Colonic mucosa (tissue), 4 donors: ENCODE results near the gene CHM. TPM values are rescaled to one million over a fixed set of nuclear protein-coding genes. Genes with fewer than 3 reads are reported as not detected.

ENCODE experiments used
- DNase-seq: peaks from one replicate; pipeline ENCODE4 v3.0.0-alpha.2; 2020
- H3K27ac ChIP-seq: fragments of 200-600 bp; one replicate; pipeline ENCODE4 v1.8.0; 2021
- H3K27me3 ChIP-seq: fragments of 200-600 bp; one replicate; pipeline ENCODE4 v1.8.0; 2021
- H3K36me3 ChIP-seq: fragments of 200-600 bp; one replicate; pipeline ENCODE4 v1.8.0; 2021
- H3K4me1 ChIP-seq: fragments of 200-600 bp; one replicate; pipeline ENCODE4 v1.8.0; 2021; ENCODE audit warnings: mild to moderate bottlenecking
- H3K4me3 ChIP-seq: fragments of 200-600 bp; one replicate; pipeline ENCODE4 v1.8.0; 2021
- H3K9ac ChIP-seq, 2 donors: one replicate each; pipeline ENCODE4 v1.7.0; 2013; ENCODE audit warnings: control low read depth in 2 of 2, low read depth in 2 of 2, low read length in 2 of 2
- H3K9me3 ChIP-seq: fragments of 200-600 bp; one replicate; pipeline ENCODE4 v1.8.0; 2021
- CTCF ChIP-seq: fragments of 200-600 bp; IDR thresholded peaks from one replicate; pipeline ENCODE4 v1.8.0; 2022; ENCODE audit warnings: antibody characterized with exemption, mild to moderate bottlenecking
- intact Hi-C: fragments of 100-400 bp; cut with DNase I; formaldehyde crosslinking; loops from one replicate; pipeline ENCODE4 v1.14.1; 2022
- total RNA-seq, 2 donors: library from RNA; stranded (reverse); fragmentation: NEBNext Ultra II Directional in 1 of 2; extraction: Animal tissue kit (Norgen Biotek cat#: 25700) in 1 of 2; gene quantifications; one replicate each; pipeline ENCODE4 v1.2.1, GENCODE V29; 2021
- donor health status: healthy.
- donor health status: DM: no; HTN: no; CAD: no.
- donor health status: DM: no; HTN: no; CAD: no.

CHM gene
- total RNA-seq, 2 donors from 2014 or later, result 16.7 to 16.8 TPM

GRCh38 chrX:86047936-86048280 lies 550 bp upstream of the CHM start:
- H3K36me3 ChIP-seq, result no peaks in the 10 kb centered on the region
- no peak for TF ChIP-seq CTCF
- no peaks in the 10 kb centered on the region for H3K27me3 ChIP-seq
- H3K9ac ChIP-seq, result peak overlapping the region in 1 of 2 donors; percentile 70
- H3K4me3 ChIP-seq, result peak overlapping the region; percentile 45
- H3K9me3 ChIP-seq, result no peaks in the 10 kb centered on the region
- intact Hi-C loops, result no loop called here
- no peaks in the 10 kb centered on the region for H3K4me1 ChIP-seq
- peak overlapping the region; percentile 73 for H3K27ac ChIP-seq
- no peak for DNase-seq

- no peak for DNase-seq
Measured at GRCh38 chrX:86044216-86044615, 3.1 kb downstream of the CHM start.

GRCh38 chrX:86039625-86040568 lies 7.5 kb downstream of the CHM start:
- H3K4me3 ChIP-seq, result no peak overlapping the region
- no peak for TF ChIP-seq CTCF
- no peaks in the 10 kb centered on the region for H3K36me3 ChIP-seq
- DNase-seq, result no peak
- no peak overlapping the region for H3K9ac ChIP-seq
- no peaks in the 10 kb centered on the region for H3K27me3 ChIP-seq
- no peaks in the 10 kb centered on the region for H3K4me1 ChIP-seq
- H3K9me3 ChIP-seq, result no peaks in the 10 kb centered on the region
- intact Hi-C loops, result no loop called here
- H3K27ac ChIP-seq, result no peak overlapping the region

More at GRCh38 chrX:86044216-86044615, 3.1 kb downstream of the CHM start:
- no peaks in the 10 kb centered on the region for H3K4me1 ChIP-seq
- no peaks in the 10 kb centered on the region for H3K36me3 ChIP-seq
- H3K9me3 ChIP-seq, result no peaks in the 10 kb centered on the region
- no peak overlapping the region for H3K27ac ChIP-seq
- no peak overlapping the region for H3K4me3 ChIP-seq
- H3K9ac ChIP-seq, result no peak overlapping the region
- H3K27me3 ChIP-seq, result no peaks in the 10 kb centered on the region
- TF ChIP-seq CTCF, result no peak
- intact Hi-C loops, result no loop called here

GRCh38 chrX:86033385-86033784 lies 14.0 kb downstream of the CHM start:
- no peak for DNase-seq
- intact Hi-C loops, result no loop called here
- no peaks in the 10 kb centered on the region for H3K4me1 ChIP-seq
- H3K27ac ChIP-seq, result no peak overlapping the region
- no peaks in the 10 kb centered on the region for H3K27me3 ChIP-seq
- no peak overlapping the region for H3K4me3 ChIP-seq
- no peak for TF ChIP-seq CTCF
- H3K9me3 ChIP-seq, result no peaks in the 10 kb centered on the region
- no peak overlapping the region for H3K9ac ChIP-seq
- no peaks in the 10 kb centered on the region for H3K36me3 ChIP-seq

- Histone ChIP-seq H3K9me3 (no peaks in the 10 kb centered on the region), H3K36me3 (no peaks in the 10 kb centered on the region), H3K27ac (no peak overlapping the region), H3K4me3 (no peak overlapping the region), H3K4me1 (no peaks in the 10 kb centered on the region), H3K9ac (no peak overlapping the region), H3K27me3 (no peaks in the 10 kb centered on the region)
- intact Hi-C loops, result no loop called here
- no peak for DNase-seq
- TF ChIP-seq CTCF, result no peak
Measured at GRCh38 chrX:86028681-86029080, 18.7 kb downstream of the CHM start.
